NCI-H146 treated with DMSO at 0.1 percent for 48 hours (cell line): ENCODE results near the gene CMSS1.
"Not testable (repeated sequence)": the region's sequence is repeated elsewhere in the genome, so short reads cannot be mapped to it uniquely, and the experiment has no call there.

ENCODE experiments used
- DNase-seq: peaks from one replicate; lab custom pipeline; 2025; ENCODE audit not compliant: unreplicated experiment; lab: John Stamatoyannopoulos, UW

CMSS1 gene

GRCh38 chr3:100209169-100209568, 391.5 kb downstream of the CMSS1 start:
- no peak for DNase-seq

DNA sequence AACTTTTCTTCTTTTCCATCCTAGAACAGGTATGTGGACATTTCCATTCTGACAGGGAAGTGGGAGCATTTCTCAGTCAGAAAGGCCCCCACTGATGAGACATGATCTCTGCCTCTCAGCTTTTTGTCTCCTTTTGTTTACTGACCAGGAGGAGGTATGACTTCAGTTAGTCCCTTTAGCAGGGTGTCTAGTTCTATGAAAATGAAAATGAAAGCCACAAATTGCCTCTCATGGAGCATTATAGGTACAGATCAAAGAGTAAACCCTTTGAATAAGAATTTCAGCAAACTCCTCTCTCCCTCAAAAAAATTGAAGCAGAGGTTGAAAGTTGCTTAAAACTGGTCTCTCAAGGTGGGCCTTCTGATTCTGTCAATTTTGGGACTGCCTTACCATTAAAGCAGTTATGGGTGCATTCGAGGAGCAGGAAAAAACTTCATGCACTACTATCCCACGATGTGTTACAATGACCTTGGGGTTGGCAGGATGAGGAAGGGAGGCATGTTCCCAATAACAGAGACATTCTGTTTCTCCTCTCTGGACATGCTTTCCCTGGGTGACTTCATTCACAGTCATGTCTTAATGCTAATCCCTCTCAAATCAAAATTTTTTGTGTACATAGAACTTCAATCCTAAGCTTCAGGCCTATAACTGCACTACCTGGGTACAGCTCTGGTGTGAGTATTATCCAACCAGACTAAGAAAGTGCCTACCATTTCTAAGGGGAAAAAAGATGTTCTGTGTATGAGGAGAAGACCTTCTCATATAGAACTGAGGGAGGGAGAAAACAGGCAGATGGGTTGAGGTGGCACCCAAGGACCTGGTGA, 392.5 kb downstream of the CMSS1 start:
- peak; percentile 14 for DNase-seq

- DNase-seq: peak; percentile 14
Measured at GRCh38 chr3:100210772-100211135, 393.1 kb downstream of the CMSS1 start.

- no peak for DNase-seq
Measured at GRCh38 chr3:100213891-100214573, 396.4 kb downstream of the CMSS1 start.

GRCh38 chr3:100214574-100214964, 396.9 kb downstream of the CMSS1 start:
- DNase-seq: no peak

DNA sequence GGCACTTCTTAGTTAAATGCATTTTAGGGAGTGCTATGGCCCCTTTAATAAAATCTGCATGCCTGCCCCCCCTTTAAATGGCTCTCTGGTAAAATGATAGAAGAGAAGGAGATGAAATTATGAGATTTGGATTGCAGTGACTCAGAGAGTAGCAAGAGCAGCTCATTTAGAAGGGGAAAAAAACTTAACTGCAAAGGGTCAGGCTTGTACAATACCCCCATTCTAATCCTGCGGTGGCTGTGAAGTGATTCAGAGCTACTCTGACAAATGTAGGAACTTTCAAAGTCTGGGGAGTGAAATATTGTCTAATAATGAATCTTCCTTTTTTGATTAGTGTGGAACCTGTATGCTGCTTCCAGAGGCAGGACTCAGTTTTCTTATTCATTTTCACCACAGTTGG, 399.1 kb downstream of the CMSS1 start:
- no peak for DNase-seq

DNA sequence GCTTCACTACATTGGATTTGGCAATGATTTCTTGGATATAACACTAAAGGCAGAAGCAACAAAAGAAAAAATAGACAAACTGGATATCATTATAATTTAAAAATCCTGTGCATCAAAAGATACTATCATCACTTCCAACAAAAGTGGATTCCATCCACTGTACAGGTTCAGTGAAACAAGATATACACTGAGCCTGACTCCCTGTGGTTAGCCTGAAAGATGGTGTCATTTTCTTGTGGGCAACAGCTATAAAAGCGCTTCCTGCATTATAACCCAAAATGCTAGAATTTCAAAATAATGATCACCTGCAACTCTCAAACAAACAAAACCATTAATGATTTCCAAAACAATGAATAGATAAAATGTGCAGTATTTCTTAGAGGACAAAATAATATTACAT, 403.5 kb downstream of the CMSS1 start:
- no peak for DNase-seq

- no peak for DNase-seq
Measured at GRCh38 chr3:100225193-100225592, 407.5 kb downstream of the CMSS1 start.

- no peak for DNase-seq
Measured at GRCh38 chr3:100225883-100226282, 408.2 kb downstream of the CMSS1 start.

- no peak for DNase-seq
Measured at GRCh38 chr3:100226712-100227429, 409.2 kb downstream of the CMSS1 start.

GRCh38 chr3:100227511-100227921, 409.9 kb downstream of the CMSS1 start:
- no peak for DNase-seq

- no peak for DNase-seq
Measured at GRCh38 chr3:100228247-100228646, 410.6 kb downstream of the CMSS1 start.

- not testable (repeated sequence) for DNase-seq
Measured at GRCh38 chr3:100229188-100229587, 411.5 kb downstream of the CMSS1 start.

GRCh38 chr3:100230710-100231109, 413.0 kb downstream of the CMSS1 start:
- no peak for DNase-seq
